Esophagus muscularis mucosa (tissue), 3 donors: Measurements from ENCODE around the gene TEX261.

Source experiments
- CTCF ChIP-seq, 3 experiments: fragments of 200-600 bp in 2 of 3; fragments of 450-650 bp in 1 of 3; sonication (generic) in 2 of 3; IDR thresholded peaks; one replicate each; pipeline ENCODE4 v1.5.1; 2017 to 2019; ENCODE audit warnings: antibody characterized with exemption in 3 of 3, mild to moderate bottlenecking in 2 of 3, moderate library complexity in 1 of 3
- POLR2A ChIP-seq: fragments of 450-650 bp; IDR thresholded peaks from one replicate; pipeline ENCODE4 v1.6.1; 2017; ENCODE audit warnings: antibody characterized with exemption, moderate library complexity, mild to moderate bottlenecking, low read depth

DNA sequence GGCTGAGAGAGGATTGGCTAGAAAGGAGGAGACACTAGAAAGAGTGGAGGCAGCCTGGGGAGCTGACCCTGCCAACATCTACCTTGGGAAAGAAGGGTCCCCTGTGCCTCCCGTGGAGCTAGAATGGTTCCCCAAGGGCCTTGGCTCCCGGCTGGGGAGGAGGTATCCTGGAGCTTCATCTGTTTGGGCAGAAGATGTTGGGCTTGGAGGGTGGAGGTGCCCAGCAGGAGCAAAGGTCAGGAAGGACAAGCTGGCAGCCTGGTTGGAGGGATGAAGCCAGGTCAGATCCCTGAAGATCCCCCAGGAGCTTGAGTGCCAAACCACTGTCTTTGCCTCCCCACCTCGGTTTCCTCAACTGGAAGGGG, 56.1 kb downstream of the TEX261 start:
- no peak for TF ChIP-seq CTCF (IDR thresholded peaks at IDR 0.05)
- no peak for TF ChIP-seq POLR2A
